Measurements from ENCODE around the gene MYB.

MYB gene

GRCh38 chr6:135256866-135257265 lies 75.8 kb downstream of the MYB start:
- no peak for DNase-seq

- DNase-seq = no peak
Observed at GRCh38 chr6:135257631-135258405, 76.7 kb downstream of the MYB start.

- DNase-seq = no peak
Observed at GRCh38 chr6:135258970-135259369, 77.9 kb downstream of the MYB start.

- no peak for DNase-seq
Observed at GRCh38 chr6:135260612-135261011, 79.5 kb downstream of the MYB start.

GRCh38 chr6:135261872-135262725 lies 81.0 kb downstream of the MYB start:
- no peak for DNase-seq

- no peak for DNase-seq
Observed at GRCh38 chr6:135265278-135265677, 84.2 kb downstream of the MYB start.

- no peak for DNase-seq
Observed at GRCh38 chr6:135266675-135267074, 85.6 kb downstream of the MYB start.

- no peak for DNase-seq
Observed at GRCh38 chr6:135267085-135267484, 86.0 kb downstream of the MYB start.

- no peak for DNase-seq
Observed at GRCh38 chr6:135268263-135268662, 87.2 kb downstream of the MYB start.

GRCh38 chr6:135268740-135269139 lies 87.6 kb downstream of the MYB start:
- no peak for DNase-seq
